Chondrocyte (in vitro differentiated cells): ENCODE results near the gene PLAAT3. TPM values are rescaled to one million over a fixed set of nuclear protein-coding genes. Genes with fewer than 3 reads are reported as not detected.

Experiments
- DNase-seq: peaks from one replicate; pipeline ENCODE4 v3.0.0; 2021; ENCODE audit warnings: mixed read lengths, low spot score
- H3K27ac Mint-ChIP-seq: one replicate; pipeline ENCODE4 v1.8.0; 2021; ENCODE audit warnings: mild to moderate bottlenecking, moderate library complexity, mixed read lengths; ENCODE audit not compliant: unreplicated experiment
- H3K27me3 Mint-ChIP-seq: 2 replicates; pipeline ENCODE4 v1.8.0; 2021; ENCODE audit warnings: low read depth, mixed read lengths
- H3K36me3 Mint-ChIP-seq: 2 replicates; pipeline ENCODE4 v1.8.0; 2021; ENCODE audit warnings: low read depth, mixed read lengths
- H3K4me1 Mint-ChIP-seq: 2 replicates; pipeline ENCODE4 v1.8.0; 2021; ENCODE audit warnings: low read depth, mild to moderate bottlenecking, mixed read lengths
- H3K4me3 Mint-ChIP-seq: one replicate; pipeline ENCODE4 v1.8.0; 2021; ENCODE audit warnings: mild to moderate bottlenecking, moderate library complexity, mixed read lengths; ENCODE audit not compliant: unreplicated experiment
- H3K9me3 Mint-ChIP-seq: 2 replicates; pipeline ENCODE4 v1.8.0; 2021; ENCODE audit warnings: low read depth, mixed read lengths
- CTCF ChIP-seq: fragments of 200-600 bp; sonication (generic); IDR thresholded peaks from 2 replicates; pipeline ENCODE4 v1.5.0; 2021; ENCODE audit warnings: antibody characterized with exemption, mild to moderate bottlenecking, moderate library complexity
- total RNA-seq: library from RNA; stranded (reverse); gene quantifications from 3 replicates; pipeline ENCODE4 v1.2.1, GENCODE V29; 2021

PLAAT3 gene
- total RNA-seq, 1 donor from 2014 or later, result 21.2 TPM

- no peak overlapping the region for H3K4me3 Mint-ChIP-seq
- H3K27me3 Mint-ChIP-seq, result no peaks in the 10 kb centered on the region
- H3K4me1 Mint-ChIP-seq, result peaks cover 20% of the 10 kb centered on the region
- peaks cover 5% of the 10 kb centered on the region for H3K36me3 Mint-ChIP-seq
- TF ChIP-seq CTCF, result no peak
- no peak overlapping the region for H3K27ac Mint-ChIP-seq
- no peaks in the 10 kb centered on the region for H3K9me3 Mint-ChIP-seq
- no peak for DNase-seq
These were observed 15.7 kb downstream of the PLAAT3 start for GRCh38 chr11:63598556-63598955.

- no peak for TF ChIP-seq CTCF
- H3K27ac Mint-ChIP-seq, result peak overlapping the region; percentile 91
- peaks cover 16% of the 10 kb centered on the region for H3K36me3 Mint-ChIP-seq
- H3K4me1 Mint-ChIP-seq, result peaks cover 5% of the 10 kb centered on the region
- H3K27me3 Mint-ChIP-seq, result peaks cover 4% of the 10 kb centered on the region
- DNase-seq, result no peak
- no peak overlapping the region for H3K4me3 Mint-ChIP-seq
- no peaks in the 10 kb centered on the region for H3K9me3 Mint-ChIP-seq
These were observed 18.9 kb downstream of the PLAAT3 start for GRCh38 chr11:63595296-63595695.

DNA sequence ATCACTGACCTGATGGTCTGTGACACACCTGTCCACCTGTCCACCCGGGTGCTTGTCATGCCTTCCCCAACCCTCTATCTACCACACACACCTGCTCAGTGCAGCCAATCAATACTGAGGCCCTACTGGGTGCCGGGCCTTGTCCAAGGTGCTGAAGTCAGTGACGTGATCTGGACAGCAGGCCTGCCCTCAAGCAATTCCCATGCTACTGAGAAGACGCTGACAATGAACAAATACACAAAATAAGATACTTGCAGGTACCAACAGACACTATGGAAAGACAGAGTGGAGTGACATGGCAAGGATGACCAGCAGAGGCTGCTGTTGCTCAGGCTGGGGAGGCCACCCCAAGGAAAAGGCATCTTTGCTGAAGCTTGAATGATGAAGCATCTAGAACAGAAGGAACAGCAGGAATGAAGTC lies 21.2 kb downstream of the PLAAT3 start:
- peaks cover 20% of the 10 kb centered on the region for H3K36me3 Mint-ChIP-seq
- H3K27me3 Mint-ChIP-seq, result peaks cover 4% of the 10 kb centered on the region
- DNase-seq, result no peak
- H3K27ac Mint-ChIP-seq, result peak overlapping the region; percentile 53
- H3K4me3 Mint-ChIP-seq, result no peak overlapping the region
- no peaks in the 10 kb centered on the region for H3K9me3 Mint-ChIP-seq
- TF ChIP-seq CTCF, result peak; percentile 75
- peaks cover 5% of the 10 kb centered on the region for H3K4me1 Mint-ChIP-seq

DNA sequence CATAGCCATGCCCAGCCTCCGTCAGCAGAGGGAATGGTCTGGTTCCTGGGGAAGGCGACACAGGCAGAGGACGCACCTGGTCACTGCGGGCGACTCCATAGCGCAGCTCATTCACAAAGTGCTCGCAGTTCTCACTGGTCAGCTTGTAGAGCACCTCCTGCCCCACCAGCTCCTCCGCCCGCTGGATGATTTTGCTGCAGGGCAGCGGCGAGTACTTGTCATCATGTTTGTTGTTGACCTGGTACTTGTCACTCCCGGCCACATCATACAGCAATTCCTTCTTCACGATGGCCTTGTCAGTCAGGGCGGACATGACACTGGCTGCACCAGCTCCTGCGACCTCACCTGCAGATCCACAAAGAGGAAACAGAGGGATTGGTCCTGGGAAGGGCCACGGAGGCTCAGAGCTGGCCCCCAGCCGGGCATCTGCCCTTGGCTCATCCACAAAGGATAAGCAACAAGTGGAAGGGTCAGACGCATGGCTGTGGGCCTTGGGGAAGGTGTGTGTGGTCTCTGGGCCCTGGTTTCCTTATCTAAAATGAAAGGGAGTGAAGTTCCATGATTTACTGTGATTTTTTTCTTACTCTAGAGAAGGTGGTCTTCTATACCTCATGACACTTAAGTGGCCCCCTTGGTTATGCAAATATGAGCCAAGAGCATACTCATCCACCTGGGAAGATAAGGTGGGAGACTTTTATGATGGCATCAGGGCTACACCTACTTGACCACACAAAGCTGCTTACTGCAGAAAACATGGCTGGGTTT lies 24.0 kb downstream of the PLAAT3 start:
- Mint-ChIP-seq H3K27ac (no peak overlapping the region), H3K9me3 (no peaks in the 10 kb centered on the region), H3K4me1 (no peaks in the 10 kb centered on the region), H3K36me3 (peaks cover 26% of the 10 kb centered on the region), H3K27me3 (peaks cover 4% of the 10 kb centered on the region), H3K4me3 (no peak overlapping the region)
- TF ChIP-seq CTCF, result no peak
- no peak for DNase-seq

- H3K4me1 Mint-ChIP-seq, result no peaks in the 10 kb centered on the region
- H3K4me3 Mint-ChIP-seq, result no peak overlapping the region
- H3K27me3 Mint-ChIP-seq, result peaks cover 4% of the 10 kb centered on the region
- H3K27ac Mint-ChIP-seq, result no peak overlapping the region
- no peaks in the 10 kb centered on the region for H3K9me3 Mint-ChIP-seq
- no peak for TF ChIP-seq CTCF
- peaks cover 25% of the 10 kb centered on the region for H3K36me3 Mint-ChIP-seq
- DNase-seq, result no peak
These were observed 25.2 kb downstream of the PLAAT3 start for GRCh38 chr11:63589000-63589399.
